HEK293T (cell line): ENCODE data around the gene CAPN11.

Source experiments
- ARNT ChIP-seq: fragments of 450-650 bp; IDR thresholded peaks from 2 replicates; pipeline ENCODE4 v1.6.1; 2017; ENCODE audit warnings: mild to moderate bottlenecking
- BHLHE40 ChIP-seq: fragments of 450-650 bp; IDR thresholded peaks from 2 replicates; pipeline ENCODE4 v1.6.1; 2016; ENCODE audit warnings: mild to moderate bottlenecking, moderate library complexity, borderline replicate concordance
- CTBP1 ChIP-seq: fragments of 450-650 bp; IDR thresholded peaks from 2 replicates; pipeline ENCODE4 v1.6.1; 2016; ENCODE audit warnings: borderline replicate concordance
- ELF4 ChIP-seq: fragments of 450-650 bp; IDR thresholded peaks from 2 replicates; pipeline ENCODE4 v1.6.1; 2017; ENCODE audit warnings: antibody characterized with exemption
- FOXA1 ChIP-seq: fragments of 450-650 bp; IDR thresholded peaks from 2 replicates; pipeline ENCODE4 v1.6.1; 2016; ENCODE audit warnings: mild to moderate bottlenecking
- FOXK2 ChIP-seq: fragments of 450-650 bp; IDR thresholded peaks from 2 replicates; pipeline ENCODE4 v1.6.1; 2016; ENCODE audit warnings: mild to moderate bottlenecking
- FOXM1 ChIP-seq: fragments of 450-650 bp; IDR thresholded peaks from 2 replicates; pipeline ENCODE4 v1.6.1; 2017; ENCODE audit warnings: mild to moderate bottlenecking, borderline replicate concordance
- NFRKB ChIP-seq: fragments of 450-650 bp; IDR thresholded peaks from 2 replicates; pipeline ENCODE4 v1.6.1; 2016; ENCODE audit warnings: mild to moderate bottlenecking, moderate library complexity
- SP1 ChIP-seq: fragments of 450-650 bp; IDR thresholded peaks from 2 replicates; pipeline ENCODE4 v1.6.1; 2017
- SUZ12 ChIP-seq: fragments of 450-650 bp; IDR thresholded peaks from 2 replicates; pipeline ENCODE4 v1.6.1; 2016; ENCODE audit warnings: mild to moderate bottlenecking
- TARDBP ChIP-seq: fragments of 450-650 bp; IDR thresholded peaks from 2 replicates; pipeline ENCODE4 v1.6.1; 2016

DNA sequence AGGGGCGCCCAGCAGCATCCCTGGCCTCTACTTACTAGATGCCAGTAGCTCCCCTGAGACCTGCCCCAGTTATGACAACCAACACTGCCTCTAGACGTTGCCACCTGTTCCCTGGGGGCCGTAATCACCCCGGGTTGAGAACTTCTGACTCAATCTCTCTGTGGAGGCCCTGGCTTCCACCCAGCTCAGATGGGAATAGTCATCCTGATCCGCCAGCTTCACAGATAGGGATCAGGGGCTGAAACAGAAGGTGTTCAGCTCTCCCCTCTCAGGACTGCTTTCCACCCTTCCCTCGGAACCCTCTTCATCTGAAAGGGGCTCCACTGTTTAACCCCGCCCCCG lies 3.3 kb downstream of the CAPN11 start:
- TF ChIP-seq ELF4: no peak
- no peak for TF ChIP-seq ARNT
- TF ChIP-seq FOXM1: no peak
- TF ChIP-seq BHLHE40: no peak
- TF ChIP-seq SP1: no peak
- TF ChIP-seq FOXK2: no peak
- no peak for TF ChIP-seq TARDBP
- TF ChIP-seq SUZ12: no peak
- no peak for TF ChIP-seq NFRKB
- TF ChIP-seq FOXA1: no peak
- no peak for TF ChIP-seq CTBP1
